Measurements from ENCODE around the gene ZDHHC24.
"Not testable (repeated sequence)": the region's sequence is repeated elsewhere in the genome, so short reads cannot be mapped to it uniquely, and the experiment has no call there.

The ZDHHC24 gene

GRCh38 chr11:66545701-66546367 lies at the start of gene ZDHHC24:
ZDHHC24 (minus strand) TSS chr11:66546048; CDS start chr11:66546003, 45 bp downstream.
- Mint-ChIP-seq H3K27ac (peak within 1 kb of the TSS; percentile 58), H3K36me3 (ENCODE audit: low read depth) (peaks cover 17% of the 10 kb centered on the region), H3K27me3 (ENCODE audit: low read depth) (peaks cover 14% of the 10 kb centered on the region), H3K4me1 (ENCODE audit: low read depth) (peaks cover 9% of the 10 kb centered on the region), H3K9me3 (no peaks in the 10 kb centered on the region), H3K4me3 (peak within 1 kb of the TSS; percentile 85)
- peak; percentile 97 for DNase-seq (ENCODE audit: low spot score)

DNA sequence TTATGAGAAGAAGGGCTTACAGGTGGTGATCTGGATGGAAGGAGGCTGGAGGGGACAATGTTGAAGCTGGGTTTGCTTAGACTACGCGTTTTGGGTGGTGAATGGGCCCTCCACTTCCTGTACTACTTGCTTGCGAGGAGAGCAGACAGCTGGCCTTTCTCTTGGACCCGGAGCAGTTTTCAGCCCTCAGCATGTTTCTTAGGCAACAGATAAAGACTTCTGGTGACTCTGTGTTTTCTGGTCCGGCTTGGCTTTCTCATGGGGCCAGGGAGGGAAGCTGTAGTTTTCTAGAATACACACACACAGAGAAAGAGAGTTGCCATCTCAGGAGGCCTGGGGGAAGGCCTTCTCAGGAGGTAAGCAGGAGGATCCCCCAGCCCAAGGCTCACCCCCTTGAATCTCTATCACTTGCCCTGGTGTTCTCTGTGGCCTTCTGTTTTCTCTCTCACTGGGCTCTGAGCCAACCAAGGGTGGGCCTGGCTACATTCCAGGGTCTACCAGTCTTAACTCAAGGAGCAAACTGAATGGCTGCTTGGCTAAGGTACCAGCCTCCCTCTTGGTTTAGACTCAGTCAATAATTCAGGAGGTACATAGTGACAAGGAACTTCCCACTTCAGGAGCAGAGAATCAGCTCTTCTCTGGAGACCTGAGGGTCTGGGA lies 49.5 kb upstream of the ZDHHC24 start:
- Mint-ChIP-seq H3K9me3 (no peaks in the 10 kb centered on the region), H3K4me1 (ENCODE audit: low read depth) (peaks cover 17% of the 10 kb centered on the region), H3K27ac (peak overlapping the region; percentile 70), H3K27me3 (ENCODE audit: low read depth) (no peaks in the 10 kb centered on the region), H3K36me3 (ENCODE audit: low read depth) (peaks cover 4% of the 10 kb centered on the region), H3K4me3 (peak overlapping the region; percentile 60)
- no peak for DNase-seq (ENCODE audit: low spot score)

DNA sequence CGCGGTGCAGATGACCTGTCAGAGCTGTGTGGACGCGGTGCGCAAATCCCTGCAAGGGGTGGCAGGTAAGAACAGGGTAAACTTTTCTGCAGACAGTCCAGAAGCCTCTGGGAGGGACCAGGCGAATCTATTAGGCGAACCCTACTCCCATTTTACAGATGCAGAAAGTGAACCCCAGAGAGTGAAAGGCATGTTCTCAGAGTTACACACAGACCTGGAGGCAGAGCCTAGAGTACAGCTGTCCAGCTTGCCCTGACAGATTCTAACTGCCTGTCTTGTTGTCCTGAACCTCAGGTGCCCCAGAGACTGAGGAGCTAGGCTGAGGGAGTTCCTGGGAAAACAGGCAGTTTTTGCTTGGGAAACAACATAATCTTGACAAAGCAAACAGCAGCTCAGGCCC lies 47.8 kb upstream of the ZDHHC24 start:
- Mint-ChIP-seq H3K9me3 (no peaks in the 10 kb centered on the region), H3K36me3 (ENCODE audit: low read depth) (peaks cover 3% of the 10 kb centered on the region), H3K27ac (peak overlapping the region; percentile 96), H3K27me3 (ENCODE audit: low read depth) (no peaks in the 10 kb centered on the region), H3K4me3 (peak overlapping the region; percentile 99), H3K4me1 (ENCODE audit: low read depth) (peaks cover 17% of the 10 kb centered on the region)
- no peak for DNase-seq (ENCODE audit: low spot score)

GRCh38 chr11:66593303-66593635 lies 47.4 kb upstream of the ZDHHC24 start:
- Mint-ChIP-seq H3K27ac (peak overlapping the region; percentile 96), H3K36me3 (ENCODE audit: low read depth) (peaks cover 3% of the 10 kb centered on the region), H3K27me3 (ENCODE audit: low read depth) (no peaks in the 10 kb centered on the region), H3K4me1 (ENCODE audit: low read depth) (peaks cover 17% of the 10 kb centered on the region), H3K4me3 (peak overlapping the region; percentile 99), H3K9me3 (no peaks in the 10 kb centered on the region)
- no peak for DNase-seq (ENCODE audit: low spot score)

GRCh38 chr11:66592457-66593302 lies 46.8 kb upstream of the ZDHHC24 start, which contains the start of the genes CCDC87 and CCS:
CCDC87 (minus strand) TSS chr11:66593063; CDS start chr11:66593015, 48 bp downstream.
CCS (plus strand) TSS chr11:66593185; CDS start chr11:66593262, 77 bp downstream.
- Mint-ChIP-seq H3K9me3 (no peaks in the 10 kb centered on the region), H3K4me3 (peak within 1 kb of the TSS; percentile 99), H3K36me3 (ENCODE audit: low read depth) (peaks cover 3% of the 10 kb centered on the region), H3K27me3 (ENCODE audit: low read depth) (no peaks in the 10 kb centered on the region), H3K27ac (peak within 1 kb of the TSS; percentile 96), H3K4me1 (ENCODE audit: low read depth) (peaks cover 17% of the 10 kb centered on the region)
- DNase-seq (ENCODE audit: low spot score) = peak; percentile 95

DNA sequence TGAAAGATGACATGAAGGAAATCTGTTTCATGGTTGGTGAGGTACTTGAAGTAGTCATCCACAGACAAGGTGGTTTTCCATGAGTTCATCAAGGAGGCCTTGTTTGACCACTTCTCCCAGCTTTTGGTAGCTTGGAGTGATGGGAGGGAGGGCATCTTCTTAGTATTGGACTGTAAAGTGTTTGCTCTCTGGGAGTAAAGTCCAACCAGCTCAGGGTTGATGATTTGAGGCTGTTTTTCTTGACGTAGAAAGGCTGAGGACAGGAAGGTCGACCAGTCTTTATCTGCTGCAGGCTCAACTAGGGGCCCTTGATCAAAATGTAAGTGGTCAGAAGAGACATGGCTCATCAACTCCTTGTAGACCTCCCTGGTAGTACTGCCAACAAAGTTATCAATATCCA lies 45.3 kb upstream of the ZDHHC24 start:
- H3K4me3 Mint-ChIP-seq = no peak overlapping the region
- H3K9me3 Mint-ChIP-seq = no peaks in the 10 kb centered on the region
- no peaks in the 10 kb centered on the region for H3K27me3 Mint-ChIP-seq (ENCODE audit: low read depth)
- H3K27ac Mint-ChIP-seq = no peak overlapping the region
- no peak for DNase-seq (ENCODE audit: low spot score)
- H3K4me1 Mint-ChIP-seq (ENCODE audit: low read depth) = peaks cover 17% of the 10 kb centered on the region
- H3K36me3 Mint-ChIP-seq (ENCODE audit: low read depth) = peaks cover 3% of the 10 kb centered on the region

DNA sequence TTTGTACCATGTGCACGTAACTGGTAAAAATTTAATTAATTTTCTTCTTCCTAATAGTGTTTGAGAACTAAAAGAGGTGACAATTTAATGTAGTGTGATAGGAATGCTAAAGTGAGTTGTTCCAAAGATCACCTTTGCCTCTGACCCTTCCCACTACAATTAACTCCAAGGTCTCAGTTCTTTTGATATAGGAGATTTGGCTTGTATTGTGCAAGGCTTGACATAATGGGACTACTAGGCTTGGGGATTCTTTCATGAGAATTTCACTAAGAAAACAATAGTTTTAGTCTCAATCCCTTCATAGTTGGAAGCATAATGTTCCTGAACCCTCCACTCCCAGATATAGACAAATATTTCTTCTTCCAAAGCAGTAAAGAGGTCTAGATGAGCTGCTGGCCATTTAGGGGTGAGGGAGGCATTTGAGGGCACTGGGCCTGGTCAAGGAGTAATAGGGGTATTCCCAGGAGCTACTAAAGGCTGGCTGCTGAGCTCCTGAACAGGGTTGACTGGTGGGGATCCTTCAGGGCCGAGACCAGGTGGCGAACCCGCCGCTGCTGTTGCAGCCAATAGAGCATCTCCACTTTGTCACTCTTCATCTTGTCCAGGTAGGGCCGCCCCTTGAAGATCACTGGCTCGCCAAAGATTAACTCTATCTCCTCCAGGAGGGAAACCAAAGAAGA lies 44.3 kb upstream of the ZDHHC24 start:
- DNase-seq (ENCODE audit: low spot score) = no peak
- Mint-ChIP-seq H3K9me3 (no peaks in the 10 kb centered on the region), H3K27ac (no peak overlapping the region), H3K36me3 (ENCODE audit: low read depth) (peaks cover 3% of the 10 kb centered on the region), H3K4me3 (no peak overlapping the region), H3K4me1 (ENCODE audit: low read depth) (peaks cover 13% of the 10 kb centered on the region), H3K27me3 (ENCODE audit: low read depth) (no peaks in the 10 kb centered on the region)

- not testable (repeated sequence) for H3K36me3 Mint-ChIP-seq (ENCODE audit: low read depth); H3K4me1 Mint-ChIP-seq (ENCODE audit: low read depth); H3K4me3 Mint-ChIP-seq; H3K27ac Mint-ChIP-seq; H3K27me3 Mint-ChIP-seq (ENCODE audit: low read depth); H3K9me3 Mint-ChIP-seq; DNase-seq (ENCODE audit: low spot score)
Measured at GRCh38 chr11:66589315-66589714, 43.5 kb upstream of the ZDHHC24 start.

DNA sequence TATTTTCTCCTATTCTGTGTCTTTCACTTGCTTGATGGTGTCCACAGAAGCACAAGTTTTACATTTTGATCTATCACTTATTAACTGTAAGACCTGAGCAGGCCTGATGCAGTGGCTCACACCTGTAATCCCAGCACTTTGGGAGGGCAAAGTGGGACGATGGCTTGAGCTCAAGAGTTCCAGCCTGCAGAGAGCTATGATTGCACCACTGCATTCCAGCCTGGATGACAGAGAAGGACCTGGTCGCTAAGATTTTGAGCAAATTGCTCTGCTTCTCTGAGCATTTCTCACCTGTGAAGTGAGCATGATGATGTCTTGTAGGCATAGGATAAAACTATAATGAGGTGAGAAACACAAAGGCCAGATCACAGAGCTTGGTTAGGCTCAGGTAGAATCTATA lies 40.3 kb upstream of the ZDHHC24 start:
- Mint-ChIP-seq H3K9me3 (peaks cover 11% of the 10 kb centered on the region), H3K27me3 (ENCODE audit: low read depth) (no peaks in the 10 kb centered on the region), H3K27ac (no peak overlapping the region), H3K36me3 (ENCODE audit: low read depth) (peaks cover 1% of the 10 kb centered on the region), H3K4me1 (ENCODE audit: low read depth) (no peaks in the 10 kb centered on the region), H3K4me3 (no peak overlapping the region)
- DNase-seq (ENCODE audit: low spot score) = no peak

- not testable (repeated sequence) for H3K4me1 Mint-ChIP-seq (ENCODE audit: low read depth); DNase-seq (ENCODE audit: low spot score); H3K36me3 Mint-ChIP-seq (ENCODE audit: low read depth); H3K27me3 Mint-ChIP-seq (ENCODE audit: low read depth); H3K4me3 Mint-ChIP-seq; H3K27ac Mint-ChIP-seq
- peaks cover 11% of the 10 kb centered on the region for H3K9me3 Mint-ChIP-seq
Measured at GRCh38 chr11:66585447-66585846, 39.6 kb upstream of the ZDHHC24 start.

DNA sequence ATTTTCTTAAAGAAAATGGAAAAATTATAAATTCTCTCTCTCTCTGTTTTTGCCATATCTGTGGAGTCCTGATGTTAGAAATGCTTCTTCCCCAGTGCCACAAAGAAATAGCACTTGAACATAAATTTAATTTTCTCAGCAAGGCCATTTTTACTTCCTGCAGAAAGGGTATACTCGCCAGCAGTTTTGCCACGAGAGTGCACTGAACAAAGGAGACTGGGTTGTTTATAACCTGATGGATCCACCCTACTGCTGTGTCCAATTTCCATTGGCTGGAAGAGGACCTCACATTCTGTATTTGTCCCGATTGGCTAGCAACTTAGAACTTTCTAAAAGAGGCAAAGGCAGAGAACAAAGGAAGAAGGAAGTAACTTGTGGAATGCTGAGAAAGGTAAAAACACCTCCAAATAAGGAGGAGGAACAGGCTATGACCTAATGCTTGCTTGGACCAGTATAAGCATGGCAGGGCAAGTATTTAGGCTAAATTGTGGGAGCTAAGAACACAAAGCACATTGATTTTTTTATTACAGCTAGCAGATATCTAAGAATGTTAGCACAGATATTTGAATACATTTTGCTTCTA lies 36.8 kb upstream of the ZDHHC24 start:
- DNase-seq (ENCODE audit: low spot score); H3K4me1 Mint-ChIP-seq (ENCODE audit: low read depth); H3K27me3 Mint-ChIP-seq (ENCODE audit: low read depth); H3K4me3 Mint-ChIP-seq; H3K36me3 Mint-ChIP-seq (ENCODE audit: low read depth); H3K27ac Mint-ChIP-seq: not testable (repeated sequence)
- peaks cover 11% of the 10 kb centered on the region for H3K9me3 Mint-ChIP-seq

- no peak overlapping the region for H3K4me3 Mint-ChIP-seq
- H3K4me1 Mint-ChIP-seq (ENCODE audit: low read depth) = peaks cover 3% of the 10 kb centered on the region
Measured at GRCh38 chr11:66581261-66581660, 35.4 kb upstream of the ZDHHC24 start.

GRCh38 chr11:66580803-66581202 lies 35.0 kb upstream of the ZDHHC24 start:
- Mint-ChIP-seq H3K4me1 (ENCODE audit: low read depth) (peaks cover 3% of the 10 kb centered on the region), H3K36me3 (ENCODE audit: low read depth) (peaks cover 1% of the 10 kb centered on the region), H3K4me3 (no peak overlapping the region), H3K27ac (no peak overlapping the region), H3K9me3 (peaks cover 11% of the 10 kb centered on the region), H3K27me3 (ENCODE audit: low read depth) (peaks cover 5% of the 10 kb centered on the region)
- DNase-seq (ENCODE audit: low spot score) = peak; percentile 22

More at GRCh38 chr11:66581261-66581660, 35.4 kb upstream of the ZDHHC24 start:
- Mint-ChIP-seq H3K27me3 (ENCODE audit: low read depth) (peaks cover 3% of the 10 kb centered on the region), H3K27ac (no peak overlapping the region), H3K9me3 (peaks cover 11% of the 10 kb centered on the region), H3K36me3 (ENCODE audit: low read depth) (peaks cover 1% of the 10 kb centered on the region)
- DNase-seq (ENCODE audit: low spot score) = no peak
